Subcutaneous abdominal adipose tissue (tissue), 5 donors: ENCODE data around the gene BRS3.

ENCODE experiments used
- H3K27ac ChIP-seq: one replicate; pipeline ENCODE4 v1.7.0; 2013; ENCODE audit warnings: low read depth, mild to moderate bottlenecking, inconsistent platforms, low read length, moderate library complexity
- H3K27me3 ChIP-seq, 5 donors: one replicate each; pipeline ENCODE4 v1.7.0; 2013; ENCODE audit warnings: low read length in 5 of 5, inconsistent platforms in 1 of 5; ENCODE audit not compliant: control insufficient read depth in 5 of 5, insufficient read depth in 4 of 5
- H3K36me3 ChIP-seq, 5 donors: one replicate each; pipeline ENCODE4 v1.7.0; 2013; ENCODE audit warnings: low read length in 5 of 5; ENCODE audit not compliant: control insufficient read depth in 5 of 5, insufficient read depth in 5 of 5
- H3K4me1 ChIP-seq, 5 donors: one replicate each; pipeline ENCODE4 v1.7.0; 2013; ENCODE audit warnings: low read length in 5 of 5, mild to moderate bottlenecking in 3 of 5, moderate library complexity in 1 of 5; ENCODE audit not compliant: control insufficient read depth in 5 of 5, insufficient read depth in 5 of 5
- H3K4me3 ChIP-seq, 5 donors: one replicate each; pipeline ENCODE4 v1.7.0; 2013; ENCODE audit warnings: low read length in 5 of 5, low read depth in 1 of 5
- H3K9ac ChIP-seq, 5 donors: one replicate each; pipeline ENCODE4 v1.7.0; 2013; ENCODE audit warnings: low read length in 5 of 5, mild to moderate bottlenecking in 4 of 5, moderate library complexity in 3 of 5
- H3K9me3 ChIP-seq, 5 donors: one replicate each; pipeline ENCODE4 v1.7.0; 2013; ENCODE audit warnings: low read length in 5 of 5; ENCODE audit not compliant: control insufficient read depth in 5 of 5
- donor health status: healthy.
- donor health status: healthy.
- donor health status: healthy.
- donor health status: healthy.
- donor health status: healthy.

Gene BRS3

DNA sequence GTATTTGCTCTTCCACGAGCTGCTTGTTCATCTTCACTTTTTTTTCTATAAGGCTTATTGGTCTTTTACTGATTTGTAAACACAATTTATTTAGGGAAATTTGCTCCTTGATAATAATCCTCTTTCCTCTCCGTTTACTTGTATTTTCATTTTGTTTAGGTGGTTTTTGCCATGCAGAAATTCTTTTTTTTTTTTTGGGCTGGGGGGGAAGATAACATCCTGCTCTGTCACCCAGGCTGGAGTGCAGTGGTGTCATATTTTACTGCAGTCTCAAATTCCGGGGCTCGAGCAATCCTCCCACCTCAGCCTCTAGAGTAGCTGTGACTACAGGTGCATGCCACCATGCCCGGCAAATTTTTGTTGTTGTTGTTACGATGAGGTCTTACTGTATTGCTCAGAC lies 31.6 kb upstream of the BRS3 start:
- Histone ChIP-seq H3K9ac (no peak overlapping the region), H3K36me3 (no peaks in the 10 kb centered on the region), H3K27ac (no peak overlapping the region), H3K27me3 (peaks cover 0 to 2% (median 0%) of the 10 kb centered on the region in 5 donors), H3K4me1 (peaks cover 0 to 9% (median 0%) of the 10 kb centered on the region in 5 donors), H3K4me3 (no peak overlapping the region), H3K9me3 (no peaks in the 10 kb centered on the region)

DNA sequence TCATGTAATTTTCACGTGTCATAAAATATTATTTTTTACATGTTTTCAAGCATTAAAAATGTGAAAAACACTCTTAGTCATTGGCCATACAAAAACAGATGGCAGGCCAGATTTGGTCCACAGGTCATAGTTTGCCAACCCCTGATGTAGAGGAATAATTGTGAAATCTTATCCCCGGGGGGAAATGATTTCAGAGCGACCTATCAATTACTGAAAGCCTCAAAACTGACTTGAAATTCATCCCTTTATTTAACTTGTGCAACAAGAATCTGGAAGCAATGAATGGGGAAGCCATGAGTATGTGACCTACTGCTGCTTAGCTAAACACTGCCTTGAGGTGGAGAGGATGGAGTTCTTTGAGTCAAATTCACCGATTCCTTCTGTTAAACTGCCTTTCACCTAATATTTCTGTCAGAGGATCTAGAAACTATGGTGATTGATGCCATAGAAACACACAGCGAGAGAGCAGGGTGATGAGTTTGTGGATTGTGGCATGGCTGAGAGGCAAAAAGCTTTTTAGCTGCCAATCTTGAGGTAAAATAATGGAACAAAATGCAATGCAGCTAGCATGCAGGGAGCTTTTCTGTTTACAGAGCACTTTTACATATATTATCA lies 30.3 kb upstream of the BRS3 start:
- peaks cover 0 to 2% (median 0%) of the 10 kb centered on the region in 5 donors for H3K27me3 ChIP-seq
- no peaks in the 10 kb centered on the region for H3K9me3 ChIP-seq

DNA sequence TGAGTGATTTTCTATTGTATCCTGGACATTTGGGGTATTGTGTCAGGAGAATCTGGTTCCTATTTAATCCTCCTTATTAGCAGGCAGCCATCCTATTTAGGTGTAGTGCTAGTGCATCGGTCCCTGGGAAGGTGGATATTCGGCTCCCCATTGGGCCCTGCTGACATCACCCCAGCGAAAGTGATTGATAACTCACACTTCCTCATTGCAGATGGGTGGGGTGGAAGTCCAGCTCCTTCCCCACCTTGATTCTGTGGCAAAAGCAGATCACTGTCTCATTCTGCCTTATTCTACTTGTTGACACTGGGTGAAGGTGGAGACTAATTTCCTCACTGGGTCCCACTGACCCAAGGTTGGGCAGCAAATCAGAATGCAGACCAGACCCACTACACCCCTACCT lies 23.2 kb upstream of the BRS3 start:
- no peak overlapping the region for H3K4me3 ChIP-seq
- no peak overlapping the region for H3K27ac ChIP-seq
- no peaks in the 10 kb centered on the region for H3K36me3 ChIP-seq
- no peaks in the 10 kb centered on the region for H3K4me1 ChIP-seq
- no peaks in the 10 kb centered on the region for H3K9me3 ChIP-seq
- H3K9ac ChIP-seq = no peak overlapping the region
- H3K27me3 ChIP-seq = peaks cover 4 to 11% (median 6%) of the 10 kb centered on the region in 5 donors

More for the DNA sequence above, 30.3 kb upstream of the BRS3 start:
- Histone ChIP-seq H3K4me3 (no peak overlapping the region), H3K36me3 (no peaks in the 10 kb centered on the region), H3K9ac (no peak overlapping the region), H3K4me1 (peaks cover 0 to 9% (median 0%) of the 10 kb centered on the region in 5 donors), H3K27ac (peak overlapping the region; percentile 35)

- no peaks in the 10 kb centered on the region for H3K36me3 ChIP-seq
- H3K4me3 ChIP-seq = no peak overlapping the region
- H3K9ac ChIP-seq = no peak overlapping the region
- peaks cover 0 to 8% (median 4%) of the 10 kb centered on the region in 5 donors for H3K4me1 ChIP-seq
- no peak overlapping the region for H3K27ac ChIP-seq
- peaks cover 4 to 14% (median 11%) of the 10 kb centered on the region in 5 donors for H3K27me3 ChIP-seq
- no peaks in the 10 kb centered on the region for H3K9me3 ChIP-seq
Observed at GRCh38 chrX:136467303-136467702, 20.4 kb upstream of the BRS3 start.

DNA sequence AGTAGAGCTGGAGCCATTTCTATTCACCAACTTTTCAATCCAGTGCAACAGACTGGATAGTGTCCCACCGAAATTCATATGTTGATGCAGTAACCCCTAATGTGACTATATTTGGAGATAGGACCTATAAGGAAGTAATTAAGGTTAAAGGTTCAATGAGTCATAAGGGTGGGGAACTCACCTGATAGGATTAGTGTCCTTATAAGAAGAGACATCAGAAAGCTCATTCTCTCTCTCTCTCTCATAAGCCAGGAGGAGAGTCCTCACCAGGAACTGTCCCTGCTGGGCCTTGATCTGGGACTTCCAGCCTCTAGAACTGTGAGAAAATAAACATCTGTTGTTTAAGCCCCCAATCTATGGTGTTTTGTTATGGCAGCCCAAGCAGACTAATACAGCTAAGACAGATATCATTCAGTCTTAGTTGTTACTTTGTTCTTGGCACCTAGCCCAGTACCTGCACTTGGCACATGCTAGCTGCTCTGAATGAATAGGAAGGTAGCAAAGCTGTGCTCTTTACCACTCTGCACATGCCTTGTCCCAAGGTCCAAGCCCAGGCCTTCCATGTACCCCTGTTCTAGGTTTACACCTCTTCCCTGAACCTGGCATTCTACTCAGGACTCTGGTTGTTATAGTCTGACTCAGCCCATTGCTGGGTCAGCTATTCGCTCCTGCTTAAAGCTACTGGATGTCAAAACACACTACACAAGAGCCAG lies 19.2 kb upstream of the BRS3 start:
- Histone ChIP-seq H3K4me1 (peaks cover 0 to 8% (median 4%) of the 10 kb centered on the region in 5 donors), H3K27ac (no peak overlapping the region), H3K9me3 (no peaks in the 10 kb centered on the region), H3K36me3 (no peaks in the 10 kb centered on the region), H3K9ac (no peak overlapping the region), H3K27me3 (peaks cover 4 to 14% (median 12%) of the 10 kb centered on the region in 5 donors), H3K4me3 (no peak overlapping the region)

DNA sequence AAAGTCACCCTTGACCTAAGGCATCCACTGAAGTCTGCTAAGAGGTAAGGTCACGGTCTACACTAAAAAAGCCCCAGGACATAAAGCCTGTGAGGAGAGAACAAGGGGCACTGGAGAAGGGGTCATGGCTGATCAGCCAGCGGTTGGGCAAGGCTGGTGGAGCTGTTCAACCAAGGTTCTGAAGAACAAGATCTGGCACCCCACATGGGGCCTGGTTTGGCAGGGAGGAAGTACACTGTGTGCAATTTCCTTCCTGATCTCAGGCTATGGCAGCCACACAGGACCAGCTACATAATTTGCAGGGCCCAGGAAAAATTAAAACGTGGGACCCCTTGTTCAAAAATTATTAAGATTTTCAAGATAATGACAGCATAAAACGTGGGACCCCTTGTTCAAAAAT lies 14.1 kb upstream of the BRS3 start:
- H3K36me3 ChIP-seq = no peaks in the 10 kb centered on the region
- H3K4me3 ChIP-seq = no peak overlapping the region
- H3K9ac ChIP-seq = no peak overlapping the region
- no peaks in the 10 kb centered on the region for H3K9me3 ChIP-seq
- peaks cover 0 to 10% (median 5%) of the 10 kb centered on the region in 5 donors for H3K27me3 ChIP-seq
- peaks cover 0 to 8% (median 4%) of the 10 kb centered on the region in 5 donors for H3K4me1 ChIP-seq
- H3K27ac ChIP-seq = no peak overlapping the region

DNA sequence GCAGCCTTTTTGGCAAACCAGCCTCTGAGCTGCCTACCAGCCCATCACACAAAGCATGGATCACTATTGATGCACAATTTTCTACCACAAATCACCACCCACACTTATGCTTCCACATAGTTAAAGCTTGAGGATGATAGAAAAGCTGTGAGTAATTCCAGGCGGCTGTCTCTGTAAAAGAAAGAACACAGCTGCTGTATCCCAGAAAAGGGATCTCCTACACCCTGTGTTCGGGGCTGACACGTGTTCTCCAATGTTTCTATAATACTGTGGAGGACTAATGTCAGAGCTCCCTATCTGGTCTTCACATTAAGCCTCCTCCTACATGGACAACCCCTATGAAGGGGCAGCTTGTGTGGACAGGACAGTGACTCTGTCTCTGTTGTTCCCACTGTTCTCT lies 12.5 kb upstream of the BRS3 start:
- no peak overlapping the region for H3K4me3 ChIP-seq
- H3K4me1 ChIP-seq = peaks cover 0 to 10% (median 4%) of the 10 kb centered on the region in 5 donors
- peaks cover 0 to 7% (median 5%) of the 10 kb centered on the region in 5 donors for H3K27me3 ChIP-seq
- H3K9me3 ChIP-seq = no peaks in the 10 kb centered on the region
- H3K27ac ChIP-seq = no peak overlapping the region
- no peak overlapping the region for H3K9ac ChIP-seq
- no peaks in the 10 kb centered on the region for H3K36me3 ChIP-seq

GRCh38 chrX:136476501-136476900 lies 11.2 kb upstream of the BRS3 start:
- peaks cover 0 to 6% (median 3%) of the 10 kb centered on the region in 5 donors for H3K27me3 ChIP-seq
- H3K4me3 ChIP-seq = no peak overlapping the region
- H3K27ac ChIP-seq = no peak overlapping the region
- H3K9ac ChIP-seq = no peak overlapping the region
- peaks cover 0 to 7% (median 0%) of the 10 kb centered on the region in 5 donors for H3K4me1 ChIP-seq
- no peaks in the 10 kb centered on the region for H3K36me3 ChIP-seq
- H3K9me3 ChIP-seq = no peaks in the 10 kb centered on the region

DNA sequence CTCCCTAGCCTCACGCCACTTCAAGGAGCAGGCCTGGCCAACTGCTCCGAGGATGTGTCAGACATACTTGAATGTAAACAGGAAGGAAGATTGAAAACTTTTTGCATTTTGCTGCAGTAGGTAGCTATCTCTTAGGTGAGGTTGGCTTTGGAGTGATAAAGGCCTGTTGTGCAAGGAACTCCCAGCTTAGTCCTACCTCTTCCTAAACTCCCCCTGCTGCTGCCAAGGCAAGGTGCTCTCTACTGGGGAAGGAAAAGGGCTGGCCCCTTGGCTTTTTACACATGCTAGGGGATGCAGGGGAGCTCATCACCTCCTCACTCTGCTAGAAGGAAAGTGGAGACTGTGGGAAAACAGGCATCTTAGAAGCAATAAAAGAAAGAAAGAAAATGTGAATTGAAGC lies 10.7 kb upstream of the BRS3 start:
- Histone ChIP-seq H3K27me3 (peaks cover 0 to 6% (median 3%) of the 10 kb centered on the region in 5 donors), H3K4me1 (peaks cover 0 to 6% (median 0%) of the 10 kb centered on the region in 5 donors), H3K9me3 (no peaks in the 10 kb centered on the region), H3K36me3 (no peaks in the 10 kb centered on the region), H3K4me3 (no peak overlapping the region), H3K27ac (no peak overlapping the region), H3K9ac (no peak overlapping the region)

DNA sequence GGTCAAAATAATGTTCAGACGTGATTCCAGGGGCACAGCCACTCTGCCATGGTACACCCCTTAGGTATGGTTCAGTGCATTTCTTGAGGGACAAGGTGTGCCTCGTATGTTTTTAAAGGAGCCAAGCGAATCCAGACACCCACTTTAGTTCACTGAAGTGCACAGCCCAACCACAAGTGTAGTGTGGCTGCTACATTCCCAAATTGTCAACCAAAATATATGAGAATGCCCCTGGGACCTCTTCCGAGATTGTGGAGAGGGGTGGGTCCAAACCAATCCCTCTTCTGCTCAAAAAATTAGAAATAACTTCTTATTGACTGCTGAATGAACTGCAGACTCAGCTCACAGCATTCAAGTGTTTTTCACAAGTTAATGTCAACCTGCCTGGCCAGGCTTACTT lies 7.4 kb upstream of the BRS3 start:
- H3K27ac ChIP-seq = no peak overlapping the region
- H3K9me3 ChIP-seq = no peaks in the 10 kb centered on the region
- peaks cover 2 to 9% (median 9%) of the 10 kb centered on the region in 5 donors for H3K27me3 ChIP-seq
- peaks cover 0 to 6% (median 0%) of the 10 kb centered on the region in 5 donors for H3K4me1 ChIP-seq
- H3K9ac ChIP-seq = no peak overlapping the region
- H3K4me3 ChIP-seq = no peak overlapping the region
- H3K36me3 ChIP-seq = no peaks in the 10 kb centered on the region
